NK-92 (cell line): Measurements from ENCODE around the gene SLCO2A1.
"Not testable (repeated sequence)": the region's sequence is repeated elsewhere in the genome, so short reads cannot be mapped to it uniquely, and the experiment has no call there.

ENCODE experiments used
- DNase-seq: peaks from one replicate; lab custom pipeline; 2025; ENCODE audit not compliant: unreplicated experiment; lab: John Stamatoyannopoulos, UW

The SLCO2A1 gene

GRCh38 chr3:134029734-134030378 is at the start of gene SLCO2A1:
TSS of gene SLCO2A1 (minus strand) at chr3:134029925. CDS start at chr3:134029802, 123 bp downstream.
- DNase-seq, result no peak

- DNase-seq, result no peak
Measured at GRCh38 chr3:134079111-134079547, 49.4 kb upstream of the SLCO2A1 start.

GRCh38 chr3:134078169-134078831 is 48.6 kb upstream of the SLCO2A1 start:
- DNase-seq, result no peak

- DNase-seq, result no peak
Measured at GRCh38 chr3:134077649-134078161, 48.0 kb upstream of the SLCO2A1 start.

- no peak for DNase-seq
Measured at GRCh38 chr3:134076851-134077250, 47.1 kb upstream of the SLCO2A1 start.

- no peak for DNase-seq
Measured at GRCh38 chr3:134075846-134076245, 46.1 kb upstream of the SLCO2A1 start.

- no peak for DNase-seq
Measured at GRCh38 chr3:134075568-134075825, 45.8 kb upstream of the SLCO2A1 start.

GRCh38 chr3:134074790-134075567 is 45.3 kb upstream of the SLCO2A1 start:
- DNase-seq, result no peak

GRCh38 chr3:134074001-134074789 is 44.5 kb upstream of the SLCO2A1 start:
- no peak for DNase-seq

GRCh38 chr3:134073583-134073945 is 43.8 kb upstream of the SLCO2A1 start:
- no peak for DNase-seq

GRCh38 chr3:134072881-134073582 is 43.3 kb upstream of the SLCO2A1 start:
- no peak for DNase-seq

GRCh38 chr3:134070281-134070680 is 40.6 kb upstream of the SLCO2A1 start:
- DNase-seq, result not testable (repeated sequence)

- DNase-seq, result no peak
Measured at GRCh38 chr3:134068429-134068828, 38.7 kb upstream of the SLCO2A1 start.

- DNase-seq, result no peak
Measured at GRCh38 chr3:134067531-134068161, 37.9 kb upstream of the SLCO2A1 start.

GRCh38 chr3:134066651-134067530 is 37.2 kb upstream of the SLCO2A1 start:
- no peak for DNase-seq

- no peak for DNase-seq
Measured at GRCh38 chr3:134066158-134066541, 36.4 kb upstream of the SLCO2A1 start.

GRCh38 chr3:134065252-134066157 is 35.8 kb upstream of the SLCO2A1 start:
- DNase-seq, result no peak

GRCh38 chr3:134064081-134064480 is 34.4 kb upstream of the SLCO2A1 start:
- no peak for DNase-seq
